Measurements from ENCODE around the gene LYVE1. TPM values are rescaled to one million over a fixed set of nuclear protein-coding genes. Genes with fewer than 3 reads are reported as not detected.

LYVE1 gene
- total and polyA plus RNA-seq, 2 donors (not counting 1 experiment from before 2014, with no cell fraction given): not detected

DNA sequence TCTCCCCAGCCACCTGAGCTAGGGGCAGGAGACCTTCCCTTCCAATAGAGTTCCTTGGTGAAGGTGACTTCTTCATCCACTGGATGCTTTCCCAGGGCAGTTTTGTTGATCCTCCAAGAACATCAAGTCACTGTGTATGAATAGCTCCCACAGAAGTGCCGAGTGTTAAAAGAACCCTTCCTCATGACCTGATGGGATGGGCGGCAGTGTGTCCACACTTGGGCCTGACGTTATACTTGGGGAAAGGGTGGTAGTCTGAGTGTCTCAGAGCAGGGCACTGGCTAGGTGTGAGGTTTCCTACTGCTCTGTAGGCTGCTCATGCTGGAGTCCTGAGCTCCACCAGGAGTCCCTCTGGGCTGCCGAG, 7.6 kb upstream of the LYVE1 start:
- H3K4me2 ChIP-seq (replicated peaks; ENCODE audit: low read depth, low read length, poor library complexity, severe bottlenecking): no peak overlapping the region
- no peaks in the 10 kb centered on the region for H4K20me1 ChIP-seq (ENCODE audit: control insufficient read depth, insufficient read depth, low read length, poor library complexity, severe bottlenecking)
- CTCF ChIA-PET: interaction anchor here (0.8 to 3.0 kb wide), 7 partner anchors 9 to 74 kb away, joined by 3 to 12 read pairs (median 4); partner anchors contain the start of gene RNF141
- no peak overlapping the region for H3K9ac ChIP-seq (ENCODE audit: low read length)
- no peak overlapping the region for H2AFZ ChIP-seq (ENCODE audit: insufficient read depth, low read depth, low read length, poor library complexity, severe bottlenecking)
- ATAC-seq (ENCODE audit: low read depth) (no peak), DNase-seq (no peak)
- Mint-ChIP-seq H3K9me3 (ENCODE audit: insufficient read depth) (no peaks in the 10 kb centered on the region), H3K27ac (no peak overlapping the region), H3K4me3 (no peak overlapping the region), H3K27me3 (no peaks in the 10 kb centered on the region), H3K4me1 (peaks cover 70% of the 10 kb centered on the region)
- no peak overlapping the region for H3K4me3 ChIP-seq (ENCODE audit: control extremely low read depth in 1 of 5, extremely low read depth in 1 of 5, insufficient read depth in 1 of 5, low read depth in 2 of 5, low read length in 4 of 5)
- WGBS (ENCODE audit: insufficient coverage): 100% methylated on average over 2 of the region's 4 CpGs
- H3K4me1 ChIP-seq (ENCODE audit: control insufficient read depth in 2 of 2, insufficient read depth in 2 of 2, low read length in 2 of 2): peaks cover 39 to 52% of the 10 kb centered on the region in 2 donors
- POLR2A ChIA-PET: interaction anchor here (0.7 kb wide), 1 partner anchor 81 kb away, joined by 4 read pairs; no protein-coding TSS in a partner anchor
- no peaks in the 10 kb centered on the region for H3K79me2 ChIP-seq (ENCODE audit: control insufficient read depth, insufficient read depth, low read length)
- no peak overlapping the region for H3K27ac ChIP-seq (ENCODE audit: low read length in 2 of 2)
- peaks cover 0 to 5% (median 0%) of the 10 kb centered on the region in 3 donors for H3K9me3 ChIP-seq (ENCODE audit: control extremely low read depth in 1 of 3, control insufficient read depth in 2 of 3, insufficient read depth in 1 of 3, low read length in 2 of 3)
- intact Hi-C loops (cut with micrococcal nuclease): no loop called here
- H3K27me3 ChIP-seq (replicated peaks in 1 of 4; ENCODE audit: control extremely low read depth in 1 of 4, control insufficient read depth in 3 of 4, insufficient read depth in 4 of 4, low read length in 3 of 4): no peaks in the 10 kb centered on the region
- no peaks in the 10 kb centered on the region for H3K36me3 ChIP-seq (replicated peaks in 1 of 2; ENCODE audit: control extremely low read depth in 1 of 2, control insufficient read depth in 1 of 2, extremely low read depth in 1 of 2, insufficient read depth in 2 of 2, low read length in 1 of 2)
- TF ChIP-seq, protein P1, sequence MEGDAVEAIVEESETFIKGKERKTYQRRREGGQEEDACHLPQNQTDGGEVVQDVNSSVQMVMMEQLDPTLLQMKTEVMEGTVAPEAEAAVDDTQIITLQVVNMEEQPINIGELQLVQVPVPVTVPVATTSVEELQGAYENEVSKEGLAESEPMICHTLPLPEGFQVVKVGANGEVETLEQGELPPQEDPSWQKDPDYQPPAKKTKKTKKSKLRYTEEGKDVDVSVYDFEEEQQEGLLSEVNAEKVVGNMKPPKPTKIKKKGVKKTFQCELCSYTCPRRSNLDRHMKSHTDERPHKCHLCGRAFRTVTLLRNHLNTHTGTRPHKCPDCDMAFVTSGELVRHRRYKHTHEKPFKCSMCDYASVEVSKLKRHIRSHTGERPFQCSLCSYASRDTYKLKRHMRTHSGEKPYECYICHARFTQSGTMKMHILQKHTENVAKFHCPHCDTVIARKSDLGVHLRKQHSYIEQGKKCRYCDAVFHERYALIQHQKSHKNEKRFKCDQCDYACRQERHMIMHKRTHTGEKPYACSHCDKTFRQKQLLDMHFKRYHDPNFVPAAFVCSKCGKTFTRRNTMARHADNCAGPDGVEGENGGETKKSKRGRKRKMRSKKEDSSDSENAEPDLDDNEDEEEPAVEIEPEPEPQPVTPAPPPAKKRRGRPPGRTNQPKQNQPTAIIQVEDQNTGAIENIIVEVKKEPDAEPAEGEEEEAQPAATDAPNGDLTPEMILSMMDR (IDR thresholded peaks at IDR 0.05): no peak
- no peak for TF ChIP-seq EZH2 (IDR thresholded peaks at IDR 0.05; ENCODE audit: borderline replicate concordance, insufficient read depth, low read depth, low read length, poor library complexity, severe bottlenecking)

DNA sequence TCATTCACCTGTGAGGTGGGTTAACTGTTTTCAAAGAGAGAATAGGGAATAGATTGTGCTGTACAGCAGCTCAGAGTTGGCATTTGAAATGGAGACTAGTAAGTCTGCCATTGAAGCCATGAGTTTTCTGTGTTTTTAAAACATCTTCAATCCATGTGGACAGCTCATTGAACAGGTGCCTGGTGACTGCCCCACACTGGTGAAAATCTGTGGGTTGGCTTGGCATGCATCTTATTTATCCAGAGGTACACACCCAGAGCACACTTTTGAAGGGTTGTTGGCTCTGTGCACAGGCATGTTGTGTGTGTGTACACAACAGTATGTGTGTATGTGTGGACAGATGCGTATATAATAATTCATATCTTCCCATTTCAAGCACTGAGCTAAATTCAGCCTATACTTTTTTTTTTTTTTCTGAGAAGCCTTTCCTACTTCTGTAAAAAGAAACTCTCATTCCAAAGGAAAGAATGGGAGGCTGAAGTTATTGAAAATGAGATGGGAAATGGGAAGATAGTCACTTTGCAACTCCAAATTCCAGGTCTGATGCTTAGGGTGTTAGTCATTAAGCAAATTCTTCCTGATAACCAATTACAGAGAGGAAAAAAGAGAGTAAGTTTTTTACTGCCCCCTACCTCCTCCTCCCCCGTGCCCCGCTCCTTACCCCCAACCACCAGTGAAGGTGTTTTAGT, 7.0 kb upstream of the LYVE1 start:
- ATAC-seq (ENCODE audit: low read depth): no peak
- DNase-seq: no peak
- no peak overlapping the region for H3K4me2 ChIP-seq (replicated peaks; ENCODE audit: low read depth, low read length, poor library complexity, severe bottlenecking)
- H3K9ac ChIP-seq (ENCODE audit: low read length): no peak overlapping the region
- WGBS (ENCODE audit: insufficient coverage): no CpG with 5 or more reads among the region's 3 CpGs
- no peaks in the 10 kb centered on the region for H3K36me3 ChIP-seq (replicated peaks in 1 of 2; ENCODE audit: control extremely low read depth in 1 of 2, control insufficient read depth in 1 of 2, extremely low read depth in 1 of 2, insufficient read depth in 2 of 2, low read length in 1 of 2)
- CTCF ChIA-PET: interaction anchor here (0.9 to 3.0 kb wide), 4 partner anchors 9 to 74 kb away, joined by 3 to 12 read pairs (median 3); no protein-coding TSS in a partner anchor
- no peaks in the 10 kb centered on the region for H3K27me3 Mint-ChIP-seq
- H4K20me1 ChIP-seq (ENCODE audit: control insufficient read depth, insufficient read depth, low read length, poor library complexity, severe bottlenecking): no peaks in the 10 kb centered on the region
- peaks cover 33 to 51% of the 10 kb centered on the region in 2 donors for H3K4me1 ChIP-seq (ENCODE audit: control insufficient read depth in 2 of 2, insufficient read depth in 2 of 2, low read length in 2 of 2)
- H3K4me3 Mint-ChIP-seq: no peak overlapping the region
- POLR2A ChIA-PET: interaction anchor here (0.7 kb wide), 1 partner anchor 80 kb away, joined by 4 read pairs; no protein-coding TSS in a partner anchor
- H3K4me3 ChIP-seq (ENCODE audit: control extremely low read depth in 1 of 5, extremely low read depth in 1 of 5, insufficient read depth in 1 of 5, low read depth in 2 of 5, low read length in 4 of 5): no peak overlapping the region
- intact Hi-C loops (cut with micrococcal nuclease): no loop called here
- no peaks in the 10 kb centered on the region for H3K27me3 ChIP-seq (replicated peaks in 1 of 4; ENCODE audit: control extremely low read depth in 1 of 4, control insufficient read depth in 3 of 4, insufficient read depth in 4 of 4, low read length in 3 of 4)
- H3K79me2 ChIP-seq (ENCODE audit: control insufficient read depth, insufficient read depth, low read length): no peaks in the 10 kb centered on the region
- peaks cover 0 to 5% (median 0%) of the 10 kb centered on the region in 3 donors for H3K9me3 ChIP-seq (ENCODE audit: control extremely low read depth in 1 of 3, control insufficient read depth in 2 of 3, insufficient read depth in 1 of 3, low read length in 2 of 3)
- no peaks in the 10 kb centered on the region for H3K9me3 Mint-ChIP-seq (ENCODE audit: insufficient read depth)
- TF ChIP-seq EZH2 (IDR thresholded peaks at IDR 0.05; ENCODE audit: borderline replicate concordance, insufficient read depth, low read depth, low read length, poor library complexity, severe bottlenecking): no peak
- TF ChIP-seq, protein P1 (IDR thresholded peaks at IDR 0.05): no peak
- H3K4me1 Mint-ChIP-seq: peaks cover 68% of the 10 kb centered on the region
- H2AFZ ChIP-seq (ENCODE audit: insufficient read depth, low read depth, low read length, poor library complexity, severe bottlenecking): no peak overlapping the region
- H3K27ac Mint-ChIP-seq: no peak overlapping the region
- no peak overlapping the region for H3K27ac ChIP-seq (ENCODE audit: low read length in 2 of 2)

All from B cell (primary cell).